HG03565 (cell line): Measurements from ENCODE around the gene NUDT8.
"Not testable (repeated sequence)": the region's sequence is repeated elsewhere in the genome, so short reads cannot be mapped to it uniquely, and the experiment has no call there.

Source experiments
- ATAC-seq: cut with Tn5 transposase; IDR thresholded peaks from one replicate; pipeline ENCODE4 v1.9.1; 2021; ENCODE audit warnings: mild to moderate bottlenecking, moderate library complexity; ENCODE audit not compliant: unreplicated experiment

The NUDT8 gene

GRCh38 chr11:67662142-67662834, 32.6 kb upstream of the NUDT8 start:
- ATAC-seq = no peak

GRCh38 chr11:67660752-67661151, 31.0 kb upstream of the NUDT8 start:
- ATAC-seq = not testable (repeated sequence)

DNA sequence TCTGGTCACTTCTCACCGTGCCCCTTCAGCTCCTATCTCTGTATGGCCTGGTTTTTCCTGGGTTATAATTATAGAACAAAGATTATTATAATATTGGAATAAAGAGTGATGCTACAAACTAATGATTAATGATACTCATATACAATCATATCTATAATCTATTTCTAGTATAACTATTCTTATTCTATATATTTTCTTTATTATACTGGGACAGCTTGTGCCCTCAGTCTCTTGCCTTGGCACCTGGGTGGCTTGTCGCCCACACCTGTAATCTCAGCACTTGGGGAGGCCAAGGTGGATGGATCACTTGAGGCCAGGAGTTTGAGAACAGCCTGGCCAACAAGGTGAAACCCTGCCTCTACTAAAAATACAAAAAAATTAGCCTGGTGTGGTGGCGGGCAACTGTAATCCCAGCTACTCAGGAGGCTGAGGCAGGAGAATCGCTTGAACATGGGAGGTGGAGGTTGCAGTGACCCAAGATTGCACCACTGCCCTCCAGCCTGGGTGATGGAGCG, 30.0 kb upstream of the NUDT8 start:
- ATAC-seq = not testable (repeated sequence)

DNA sequence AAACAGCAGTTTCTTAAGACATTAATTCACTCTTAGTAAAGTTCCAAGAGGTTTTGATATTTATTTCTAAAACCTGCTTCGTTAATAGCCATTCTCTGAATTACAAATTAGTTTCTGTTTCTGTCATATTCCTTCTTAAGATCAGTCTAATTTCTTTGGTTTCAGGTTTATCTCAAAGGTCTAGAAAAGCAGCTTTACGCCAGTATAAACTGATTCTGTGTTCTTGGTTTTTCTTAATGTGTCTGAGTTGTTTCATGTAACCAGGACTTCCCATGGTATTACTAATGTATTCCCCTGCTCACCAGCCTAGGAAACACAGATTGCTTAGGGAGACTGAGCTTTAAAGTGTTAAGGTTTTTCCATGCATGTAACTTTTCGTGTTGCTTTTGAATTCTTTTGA, 27.6 kb upstream of the NUDT8 start:
- no peak for ATAC-seq

- ATAC-seq = no peak
These were observed 26.7 kb upstream of the NUDT8 start for GRCh38 chr11:67656278-67656922.

- ATAC-seq = no peak
These were observed 24.5 kb upstream of the NUDT8 start for GRCh38 chr11:67654225-67654624.

DNA sequence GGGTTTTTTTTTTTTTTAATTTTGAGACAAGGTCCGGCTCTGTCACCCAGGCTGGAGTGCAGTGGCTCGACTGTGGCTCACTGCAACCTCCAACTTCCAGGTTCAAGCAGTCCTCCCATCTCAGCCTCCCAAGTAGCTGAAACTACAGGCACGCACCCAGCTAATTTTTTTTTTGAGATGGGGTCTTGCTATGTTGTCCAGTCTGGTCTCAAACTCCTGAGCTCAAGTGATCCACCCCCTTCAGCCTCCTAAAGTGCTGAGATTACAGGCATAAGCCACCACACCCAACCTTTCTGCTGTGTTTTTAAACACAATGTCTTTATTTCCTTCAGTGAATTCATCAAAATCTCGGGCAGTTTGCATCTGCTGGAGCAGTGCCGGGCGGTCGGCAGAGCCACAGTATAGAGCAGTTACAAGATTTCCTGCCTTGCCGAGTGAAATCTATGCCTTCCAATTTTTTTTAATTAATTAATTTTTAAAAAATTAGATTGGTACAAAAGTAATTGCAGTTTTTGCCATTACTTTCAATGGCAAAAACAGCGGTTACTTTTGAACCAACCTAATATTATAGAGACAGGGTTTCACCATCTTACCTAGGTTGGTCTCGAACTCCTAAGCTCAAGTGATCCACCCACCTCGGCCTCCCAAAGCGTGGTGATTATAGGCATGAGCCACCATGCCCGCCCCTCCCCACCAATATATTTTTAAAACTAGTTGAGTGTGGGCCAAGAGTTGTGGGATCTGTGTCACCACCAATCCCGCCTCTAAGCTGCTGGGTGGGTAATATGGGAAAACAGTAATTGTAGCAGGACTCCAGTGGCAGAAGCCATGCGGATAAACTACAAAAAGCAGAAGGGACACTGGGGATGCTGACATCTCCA, 23.5 kb upstream of the NUDT8 start:
- no peak for ATAC-seq

- no peak for ATAC-seq
These were observed 22.4 kb upstream of the NUDT8 start for GRCh38 chr11:67651976-67652781.

- ATAC-seq = no peak
These were observed 20.1 kb upstream of the NUDT8 start for GRCh38 chr11:67649634-67650510.

GRCh38 chr11:67648796-67649613, 19.3 kb upstream of the NUDT8 start:
- ATAC-seq = no peak

GRCh38 chr11:67648140-67648795, 18.5 kb upstream of the NUDT8 start:
- no peak for ATAC-seq

DNA sequence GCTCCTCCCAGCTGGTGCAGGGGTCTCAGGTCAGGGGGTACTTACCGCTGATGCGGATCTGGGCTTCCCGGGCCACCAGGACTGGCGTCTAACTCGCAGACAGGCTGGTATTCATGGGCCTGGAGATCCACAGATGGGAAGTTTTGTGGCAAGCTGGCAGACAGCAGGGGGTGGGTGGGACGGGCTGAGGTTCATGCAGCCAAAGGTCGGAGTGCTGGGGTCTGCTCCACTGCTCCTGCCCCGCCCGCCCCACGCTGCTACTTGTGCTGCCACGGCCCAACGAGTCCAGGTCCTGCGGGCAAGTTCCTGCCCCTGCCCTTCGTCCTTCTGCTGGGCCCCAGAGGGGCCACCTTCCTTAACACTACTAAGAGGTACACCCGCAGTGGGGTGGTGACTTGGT, 17.7 kb upstream of the NUDT8 start:
- no peak for ATAC-seq

GRCh38 chr11:67646535-67647336, 17.0 kb upstream of the NUDT8 start:
- ATAC-seq = no peak

- no peak for ATAC-seq
These were observed 16.1 kb upstream of the NUDT8 start for GRCh38 chr11:67645521-67646461.

- ATAC-seq = no peak
These were observed 15.0 kb upstream of the NUDT8 start for GRCh38 chr11:67644472-67645418.
